H1 (cell line): ENCODE data around the gene NADK. TPM values are rescaled to one million over a fixed set of nuclear protein-coding genes. Genes with fewer than 3 reads are reported as not detected.

Experiments used
- CTCF ChIA-PET: fragments of 300-600 bp; sonication (Branson Sonifier 250); formaldehyde crosslinking; loops from one replicate; lab custom pipeline; 2021; ENCODE audit not compliant: partially characterized antibody; lab: Charles Lee
- POLR2A ChIA-PET: fragments of 300-600 bp; sonication (Branson Sonifier 250); formaldehyde crosslinking; loops from one replicate; lab custom pipeline; 2021; ENCODE audit warnings: inconsistent platforms; ENCODE audit not compliant: partially characterized antibody; lab: Charles Lee
- DNase-seq, 2 experiments: peaks; one replicate each; pipeline versions ENCODE4 v3.0.0 to v3.0.0-alpha.2; 2010 to 2022; ENCODE audit warnings: low spot score in 2 of 2, low read depth in 1 of 2, mixed read lengths in 1 of 2
- FAIRE-seq: peaks from 2 replicates; lab custom pipeline; 2011; peaks lifted over from hg19 to GRCh38; lab: Jason Lieb, UNC
- H2AFZ ChIP-seq: 2 replicates; pipeline ENCODE4 v1.8.1; 2012; ENCODE audit warnings: low read length, inconsistent platforms
- H2AK5ac ChIP-seq: 2 replicates; pipeline ENCODE4 v1.6.1; 2013; ENCODE audit warnings: low read depth, low read length
- H2BK120ac ChIP-seq: replicated peaks from 2 replicates; pipeline ENCODE3; 2013; ENCODE audit warnings: low read depth, low read length, inconsistent platforms
- H2BK12ac ChIP-seq: 2 replicates; pipeline ENCODE4 v1.6.1; 2013; ENCODE audit warnings: low read depth, low read length
- H2BK15ac ChIP-seq: 2 replicates; pipeline ENCODE4 v1.6.1; 2013; ENCODE audit warnings: low read length
- H2BK20ac ChIP-seq: 2 replicates; pipeline ENCODE4 v1.6.1; 2013; ENCODE audit warnings: low read length
- H2BK5ac ChIP-seq: 2 replicates; pipeline ENCODE4 v1.6.1; 2013; ENCODE audit warnings: low read depth, low read length
- H3K14ac ChIP-seq: 2 replicates; pipeline ENCODE4 v1.6.1; 2013; ENCODE audit warnings: inconsistent platforms; ENCODE audit not compliant: insufficient read length
- H3K18ac ChIP-seq: 2 replicates; pipeline ENCODE4 v1.6.1; 2013; ENCODE audit warnings: low read length; ENCODE audit errors: extremely low read depth
- H3K23ac ChIP-seq: 2 replicates; pipeline ENCODE4 v1.6.1; 2013; ENCODE audit warnings: inconsistent platforms; ENCODE audit not compliant: insufficient read length
- H3K23me2 ChIP-seq: 2 replicates; pipeline ENCODE4 v1.6.1; 2013; ENCODE audit warnings: low read depth, low read length
- H3K27ac ChIP-seq: 2 replicates; pipeline ENCODE4 v1.6.1; 2011; ENCODE audit warnings: low read depth, low read length, inconsistent platforms
- H3K27me3 ChIP-seq, 4 experiments: replicated peaks in 1 of 4; 1 replicate in 1 of 4; 2 replicates in 3 of 4; pipeline versions ENCODE4 v1.6.1 to v1.8.1; 2011 to 2013; ENCODE audit warnings: low read length in 3 of 4, mild to moderate bottlenecking in 3 of 4, inconsistent platforms in 2 of 4, mixed read lengths in 2 of 4, moderate library complexity in 1 of 4; ENCODE audit not compliant: control insufficient read depth in 3 of 4, insufficient read depth in 3 of 4; ENCODE audit errors: extremely low read depth in 1 of 4
- H3K36me3 ChIP-seq, 4 experiments: 2 replicates each; pipeline versions ENCODE4 v1.6.1 to v1.8.1; 2011 to 2013; ENCODE audit warnings: mild to moderate bottlenecking in 4 of 4, low read length in 3 of 4, moderate library complexity in 2 of 4, control low read depth in 1 of 4, inconsistent platforms in 1 of 4; ENCODE audit not compliant: insufficient read depth in 4 of 4, control insufficient read depth in 2 of 4
- H3K4ac ChIP-seq: replicated peaks from 2 replicates; pipeline ENCODE3; 2013; ENCODE audit warnings: low read length, low read depth, mixed read lengths, inconsistent platforms; ENCODE audit not compliant: insufficient read length
- H3K4me1 ChIP-seq, 4 experiments: replicated peaks in 1 of 4; 1 replicate in 1 of 4; 2 replicates in 3 of 4; pipeline versions ENCODE4 v1.6.1 to v1.8.1; 2011 to 2013; ENCODE audit warnings: low read length in 3 of 4, inconsistent platforms in 2 of 4, mixed read lengths in 1 of 4; ENCODE audit not compliant: insufficient read depth in 4 of 4, control insufficient read depth in 3 of 4
- H3K4me2 ChIP-seq, 2 experiments: 2 replicates each; pipeline versions ENCODE4 v1.6.1 to v1.8.1; 2011 to 2013; ENCODE audit warnings: low read depth in 2 of 2, low read length in 2 of 2, control low read depth in 1 of 2, inconsistent platforms in 1 of 2, mild to moderate bottlenecking in 1 of 2; ENCODE audit not compliant: insufficient read depth in 1 of 2
- H3K4me3 ChIP-seq, 4 experiments: fragments of 200-600, 300-600 bp in 1 of 4; sonication (generic), shearing (Covaris generic), sonication (Bioruptor Twin) in 1 of 4; 2 replicates each; pipeline versions ENCODE4 v1.5.1 to v1.8.1; 2011 to 2016; ENCODE audit warnings: low read length in 4 of 4, low read depth in 3 of 4, control low read depth in 2 of 4, inconsistent platforms in 2 of 4, mild to moderate bottlenecking in 2 of 4, mixed read lengths in 1 of 4, moderate library complexity in 1 of 4; ENCODE audit not compliant: insufficient read depth in 2 of 4; ENCODE audit errors: extremely low read depth in 1 of 4
- H3K56ac ChIP-seq: replicated peaks from 2 replicates; pipeline ENCODE3; 2013; ENCODE audit warnings: low read depth, mild to moderate bottlenecking, mixed read lengths, low read length, inconsistent platforms; ENCODE audit not compliant: insufficient read length
- H3K79me1 ChIP-seq: 2 replicates; pipeline ENCODE4 v1.6.1; 2013; ENCODE audit warnings: low read depth, low read length, control low read depth
- H3K79me2 ChIP-seq, 2 experiments: 2 replicates each; pipeline versions ENCODE4 v1.6.1 to v1.8.1; 2012 to 2013; ENCODE audit warnings: low read length in 2 of 2, mild to moderate bottlenecking in 2 of 2, inconsistent platforms in 1 of 2; ENCODE audit not compliant: insufficient read depth in 2 of 2, control insufficient read depth in 1 of 2
- H3K9ac ChIP-seq, 4 experiments: replicated peaks in 1 of 4; 1 replicate in 1 of 4; 2 replicates in 3 of 4; pipeline versions ENCODE4 v1.6.1 to v1.8.1; 2011 to 2013; ENCODE audit warnings: low read depth in 3 of 4, low read length in 3 of 4, control low read depth in 2 of 4, mild to moderate bottlenecking in 2 of 4, moderate library complexity in 2 of 4, inconsistent platforms in 1 of 4; ENCODE audit errors: extremely low read depth in 1 of 4
- H3K9me3 ChIP-seq, 2 experiments: 2 replicates each; pipeline versions ENCODE4 v1.6.1 to v1.8.1; 2012 to 2013; ENCODE audit warnings: mild to moderate bottlenecking in 2 of 2, moderate library complexity in 2 of 2, control low read depth in 1 of 2, inconsistent platforms in 1 of 2, low read depth in 1 of 2, low read length in 1 of 2, mixed read lengths in 1 of 2; ENCODE audit not compliant: insufficient read depth in 2 of 2
- H4K20me1 ChIP-seq, 2 experiments: replicated peaks in 1 of 2; 2 replicates each; pipeline versions ENCODE3 to v1.8.1; 2011 to 2013; ENCODE audit warnings: inconsistent platforms in 2 of 2, low read length in 2 of 2, mild to moderate bottlenecking in 1 of 2; ENCODE audit not compliant: insufficient read depth in 2 of 2, control insufficient read depth in 1 of 2
- H4K5ac ChIP-seq: 2 replicates; pipeline ENCODE4 v1.6.1; 2013; ENCODE audit warnings: low read length, low read depth, mixed read lengths, inconsistent platforms; ENCODE audit not compliant: insufficient read length
- H4K8ac ChIP-seq: 2 replicates; pipeline ENCODE4 v1.8.0; 2013; ENCODE audit warnings: mild to moderate bottlenecking, moderate library complexity, low read length, inconsistent platforms; ENCODE audit not compliant: insufficient read depth; ENCODE audit errors: extremely low read depth
- H4K91ac ChIP-seq: replicated peaks from 2 replicates; pipeline ENCODE3; 2013; ENCODE audit warnings: low read length, mixed read lengths, inconsistent platforms; ENCODE audit not compliant: insufficient read length
- BRCA1 ChIP-seq: IDR thresholded peaks from 2 replicates; pipeline ENCODE4 v1.6.1; 2012; ENCODE audit warnings: low read depth, low read length, improper control_type of control experiment
- CBX5 ChIP-seq: fragments of 300-800, 300-1000 bp; sonication (generic); IDR thresholded peaks from 2 replicates; pipeline ENCODE4 v1.7.1; 2016; ENCODE audit warnings: antibody characterized with exemption, low read length, low read depth
- GTF2F1 ChIP-seq: IDR thresholded peaks from 2 replicates; pipeline ENCODE4 v1.6.1; 2012; ENCODE audit warnings: low read depth, low read length, improper control_type of control experiment, borderline replicate concordance
- JUND ChIP-seq: IDR thresholded peaks from 2 replicates; pipeline ENCODE4 v1.6.1; 2011; ENCODE audit warnings: mild to moderate bottlenecking, improper control_type of control experiment, low read length
- NANOG ChIP-seq: IDR thresholded peaks from 2 replicates; pipeline ENCODE4 v1.6.1; 2011; ENCODE audit warnings: low read length, low read depth, mild to moderate bottlenecking, inconsistent platforms; ENCODE audit not compliant: insufficient read depth, poor library complexity, severe bottlenecking
- POLR2AphosphoS5 ChIP-seq: IDR thresholded peaks from 2 replicates; pipeline ENCODE4 v1.6.1; 2011; ENCODE audit warnings: low read depth, low read length
- RNF2 ChIP-seq: fragments of 200-900, 300-1000 bp; sonication (generic); IDR thresholded peaks from 2 replicates; pipeline ENCODE4 v1.7.1; 2016; ENCODE audit warnings: borderline replicate concordance, low read depth, mild to moderate bottlenecking, antibody characterized with exemption, low read length; ENCODE audit not compliant: poor library complexity, severe bottlenecking; ENCODE audit errors: missing control alignments
- SIRT6 ChIP-seq: IDR thresholded peaks from one replicate; pipeline ENCODE4 v1.7.1; 2012; ENCODE audit warnings: low read length, inconsistent platforms
- SP4 ChIP-seq: IDR thresholded peaks from 2 replicates; pipeline ENCODE4 v1.6.1; 2012; ENCODE audit warnings: low read length, inconsistent platforms
- WGBS, 2 experiments: shearing (Covaris generic) in 1 of 2; methylation state at CpG; one replicate each; pipeline versions ENCODE4 v1.1.6 to v1.1.7; 2013 to 2015; ENCODE audit warnings: low lambda C conversion rate in 2 of 2, mixed read lengths in 2 of 2, inconsistent platforms in 1 of 2, low coverage in 1 of 2, missing lambda C conversion rate in 1 of 2; ENCODE audit not compliant: insufficient replicate concordance in 2 of 2, insufficient coverage in 1 of 2, insufficient read length in 1 of 2; ENCODE audit errors: extremely low coverage in 1 of 2, missing lambda C conversion rate in 1 of 2; 5-methylcytosine and 5-hydroxymethylcytosine counted together
- polyA plus RNA-seq, 7 experiments: library from polyadenylated mRNA; depleted of rRNA in 3 of 7; stranded (reverse) in 5 of 7; unstranded in 2 of 7; fragments of >200 nt in 5 of 7; fragments of 200-250 nt in 2 of 7; gene quantifications; 1 replicate in 5 of 7; 2 replicates in 1 of 7; 4 replicates in 1 of 7; pipeline versions ENCODE4 v1.2.1 to v1.2.3, GENCODE V29; 2011 to 2013; ENCODE audit warnings: missing spikeins in 2 of 7, mixed read lengths in 2 of 7
- total RNA-seq: library from RNA; stranded (reverse); fragmentation: NEBNext Ultra II Directional; extraction: Animal tissue kit (Norgen Biotek cat#: 25700); gene quantifications from 2 replicates; pipeline ENCODE4 v1.2.1, GENCODE V29; 2021
- TF ChIP-seq, protein P1 (sequence below): IDR thresholded peaks from 2 replicates; pipeline ENCODE4 v1.6.1; 2012; ENCODE audit warnings: inconsistent platforms
- TF ChIP-seq, protein P2 (sequence below), 3 experiments: IDR thresholded peaks; 1 replicate in 2 of 3; 2 replicates in 1 of 3; pipeline versions ENCODE4 v1.5.1 to v1.6.1; 2011; ENCODE audit warnings: low read length in 3 of 3, mild to moderate bottlenecking in 3 of 3, inconsistent platforms in 2 of 3, low read depth in 1 of 3, moderate library complexity in 1 of 3; ENCODE audit not compliant: insufficient read depth in 1 of 3; ENCODE audit errors: control extremely low read depth in 1 of 3

NADK gene
- total and polyA plus RNA-seq, 2 of the 8 experiments (the other 6 are each of a cell fraction or from before 2014, with no cell fraction given), result 78.0 to 89.7 TPM

DNA sequence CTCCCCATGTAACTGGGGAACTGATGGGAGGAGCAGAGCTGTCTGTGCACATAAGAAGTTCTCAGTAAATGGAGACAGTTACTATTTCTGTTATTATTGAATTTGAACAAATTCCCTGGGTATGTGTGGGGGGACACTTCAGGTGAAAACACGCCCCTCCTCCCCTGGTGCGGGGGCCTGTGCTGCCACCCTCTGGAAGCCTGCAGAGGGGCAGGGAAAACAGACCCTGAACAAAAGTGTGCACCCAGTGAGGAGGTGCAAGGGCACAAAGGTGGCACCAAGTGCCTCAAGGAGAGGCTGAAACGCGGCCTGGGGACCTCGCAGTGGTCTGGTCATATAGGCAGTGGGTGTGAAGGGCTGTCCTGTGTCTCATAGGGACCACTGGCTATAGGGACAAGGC is 18.2 kb upstream of the NADK start:
- no peak overlapping the region for H3K4me2 ChIP-seq
- no peaks in the 10 kb centered on the region for H3K9me3 ChIP-seq
- H3K4me1 ChIP-seq, result no peaks in the 10 kb centered on the region
- no peak for FAIRE-seq
- no peak overlapping the region for H3K18ac ChIP-seq
- no peak overlapping the region for H3K4me3 ChIP-seq
- H2AFZ ChIP-seq, result no peak overlapping the region
- no peak overlapping the region for H3K14ac ChIP-seq
- CTCF ChIA-PET, result interaction anchor here (0.7 to 4.8 kb wide), 10 partner anchors 11 to 254 kb away, joined by 3 to 22 read pairs (median 4); no protein-coding TSS in a partner anchor
- H4K8ac ChIP-seq, result no peak overlapping the region
- peaks cover 13% of the 10 kb centered on the region for H3K79me1 ChIP-seq
- no peak overlapping the region for H2BK5ac ChIP-seq
- H3K79me2 ChIP-seq, result peaks cover 0 to 25% of the 10 kb centered on the region in 2 experiments; a peak in 2 of 4 replicates
- DNase-seq, result no peak
- no peak overlapping the region for H4K5ac ChIP-seq
- POLR2A ChIA-PET, result no interaction called here
- H3K4ac ChIP-seq, result no peak overlapping the region
- H3K23me2 ChIP-seq, result no peaks in the 10 kb centered on the region
- H3K27me3 ChIP-seq, result no peaks in the 10 kb centered on the region
- no peak overlapping the region for H2BK12ac ChIP-seq
- no peak overlapping the region for H3K56ac ChIP-seq
- H3K9ac ChIP-seq, result no peak overlapping the region
- no peak overlapping the region for H3K23ac ChIP-seq
- H2AK5ac ChIP-seq, result no peak overlapping the region
- H2BK20ac ChIP-seq, result no peak overlapping the region
- H3K36me3 ChIP-seq, result peaks cover 19 to 65% (median 38%) of the 10 kb centered on the region in 4 experiments
- no peak overlapping the region for H2BK15ac ChIP-seq
- H4K91ac ChIP-seq, result no peak overlapping the region
- no peak overlapping the region for H3K27ac ChIP-seq
- WGBS, 2 experiments, result 95% methylated on average over 5 of the region's 5 CpGs; no CpG with 5 or more reads in 1 of the 2 experiments
- H4K20me1 ChIP-seq, result peaks cover 7 to 19% of the 10 kb centered on the region in 2 experiments
- H2BK120ac ChIP-seq, result no peak overlapping the region
- TF ChIP-seq SIRT6 (no peak), NANOG (no peak), JUND (no peak), SP4 (no peak), GTF2F1 (no peak), RNF2 (no peak), CBX5 (no peak), POLR2AphosphoS5 (no peak), BRCA1 (no peak)
- TF ChIP-seq, protein P1, sequence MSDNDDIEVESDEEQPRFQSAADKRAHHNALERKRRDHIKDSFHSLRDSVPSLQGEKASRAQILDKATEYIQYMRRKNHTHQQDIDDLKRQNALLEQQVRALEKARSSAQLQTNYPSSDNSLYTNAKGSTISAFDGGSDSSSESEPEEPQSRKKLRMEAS, result no peak
- TF ChIP-seq, protein P2, sequence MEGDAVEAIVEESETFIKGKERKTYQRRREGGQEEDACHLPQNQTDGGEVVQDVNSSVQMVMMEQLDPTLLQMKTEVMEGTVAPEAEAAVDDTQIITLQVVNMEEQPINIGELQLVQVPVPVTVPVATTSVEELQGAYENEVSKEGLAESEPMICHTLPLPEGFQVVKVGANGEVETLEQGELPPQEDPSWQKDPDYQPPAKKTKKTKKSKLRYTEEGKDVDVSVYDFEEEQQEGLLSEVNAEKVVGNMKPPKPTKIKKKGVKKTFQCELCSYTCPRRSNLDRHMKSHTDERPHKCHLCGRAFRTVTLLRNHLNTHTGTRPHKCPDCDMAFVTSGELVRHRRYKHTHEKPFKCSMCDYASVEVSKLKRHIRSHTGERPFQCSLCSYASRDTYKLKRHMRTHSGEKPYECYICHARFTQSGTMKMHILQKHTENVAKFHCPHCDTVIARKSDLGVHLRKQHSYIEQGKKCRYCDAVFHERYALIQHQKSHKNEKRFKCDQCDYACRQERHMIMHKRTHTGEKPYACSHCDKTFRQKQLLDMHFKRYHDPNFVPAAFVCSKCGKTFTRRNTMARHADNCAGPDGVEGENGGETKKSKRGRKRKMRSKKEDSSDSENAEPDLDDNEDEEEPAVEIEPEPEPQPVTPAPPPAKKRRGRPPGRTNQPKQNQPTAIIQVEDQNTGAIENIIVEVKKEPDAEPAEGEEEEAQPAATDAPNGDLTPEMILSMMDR (IDR thresholded peaks at IDR 0.05; ENCODE audit: control extremely low read depth in 1 of 3, insufficient read depth in 1 of 3, low read depth in 1 of 3, low read length in 3 of 3), result peak; percentile 32 to 55 (median 48)
